ENCODE data around the gene ATAD3B. TPM values are rescaled to one million over a fixed set of nuclear protein-coding genes. Genes with fewer than 3 reads are reported as not detected.

ATAD3B gene
- total and polyA plus RNA-seq, 2 of the 13 experiments (the other 11 are each of a cell fraction or from before 2014, with no cell fraction given) = 9.6 to 31.1 TPM

DNA sequence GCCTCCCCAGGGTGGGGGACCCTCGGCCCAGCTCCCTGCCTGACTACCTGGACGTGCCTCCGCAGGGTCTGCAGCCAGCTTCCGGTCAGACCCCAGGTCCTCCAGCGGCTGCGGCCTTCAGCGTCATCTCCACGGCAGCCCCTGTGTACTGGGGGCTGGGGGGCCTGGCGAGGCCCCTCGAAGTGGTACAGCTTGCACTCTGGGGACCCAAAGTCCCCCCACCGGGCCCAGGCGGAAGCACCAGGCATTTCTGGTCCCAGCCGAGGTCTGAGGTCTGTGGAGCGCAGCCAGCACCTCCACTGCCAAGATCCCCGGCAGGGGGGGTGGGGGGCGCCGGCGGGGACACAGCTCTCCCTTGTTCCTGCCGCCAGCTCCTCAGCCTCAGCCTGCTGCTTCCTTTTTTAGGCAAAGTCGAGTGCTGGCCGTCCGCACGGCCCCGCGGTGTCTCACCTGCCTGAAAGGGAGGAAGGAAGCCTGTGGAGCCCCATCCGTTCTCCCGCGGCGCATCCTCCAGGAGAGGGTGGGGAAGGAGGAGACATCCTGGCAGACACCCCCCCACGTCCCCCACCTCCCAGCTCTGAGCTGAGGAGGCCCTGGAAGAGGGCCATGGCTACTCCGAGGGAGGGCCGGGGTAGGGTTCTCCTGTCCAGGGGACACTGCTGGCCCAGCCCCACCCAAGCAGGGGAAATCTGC lies 37.3 kb upstream of the ATAD3B start (continued):
- TF ChIP-seq, protein P1, sequence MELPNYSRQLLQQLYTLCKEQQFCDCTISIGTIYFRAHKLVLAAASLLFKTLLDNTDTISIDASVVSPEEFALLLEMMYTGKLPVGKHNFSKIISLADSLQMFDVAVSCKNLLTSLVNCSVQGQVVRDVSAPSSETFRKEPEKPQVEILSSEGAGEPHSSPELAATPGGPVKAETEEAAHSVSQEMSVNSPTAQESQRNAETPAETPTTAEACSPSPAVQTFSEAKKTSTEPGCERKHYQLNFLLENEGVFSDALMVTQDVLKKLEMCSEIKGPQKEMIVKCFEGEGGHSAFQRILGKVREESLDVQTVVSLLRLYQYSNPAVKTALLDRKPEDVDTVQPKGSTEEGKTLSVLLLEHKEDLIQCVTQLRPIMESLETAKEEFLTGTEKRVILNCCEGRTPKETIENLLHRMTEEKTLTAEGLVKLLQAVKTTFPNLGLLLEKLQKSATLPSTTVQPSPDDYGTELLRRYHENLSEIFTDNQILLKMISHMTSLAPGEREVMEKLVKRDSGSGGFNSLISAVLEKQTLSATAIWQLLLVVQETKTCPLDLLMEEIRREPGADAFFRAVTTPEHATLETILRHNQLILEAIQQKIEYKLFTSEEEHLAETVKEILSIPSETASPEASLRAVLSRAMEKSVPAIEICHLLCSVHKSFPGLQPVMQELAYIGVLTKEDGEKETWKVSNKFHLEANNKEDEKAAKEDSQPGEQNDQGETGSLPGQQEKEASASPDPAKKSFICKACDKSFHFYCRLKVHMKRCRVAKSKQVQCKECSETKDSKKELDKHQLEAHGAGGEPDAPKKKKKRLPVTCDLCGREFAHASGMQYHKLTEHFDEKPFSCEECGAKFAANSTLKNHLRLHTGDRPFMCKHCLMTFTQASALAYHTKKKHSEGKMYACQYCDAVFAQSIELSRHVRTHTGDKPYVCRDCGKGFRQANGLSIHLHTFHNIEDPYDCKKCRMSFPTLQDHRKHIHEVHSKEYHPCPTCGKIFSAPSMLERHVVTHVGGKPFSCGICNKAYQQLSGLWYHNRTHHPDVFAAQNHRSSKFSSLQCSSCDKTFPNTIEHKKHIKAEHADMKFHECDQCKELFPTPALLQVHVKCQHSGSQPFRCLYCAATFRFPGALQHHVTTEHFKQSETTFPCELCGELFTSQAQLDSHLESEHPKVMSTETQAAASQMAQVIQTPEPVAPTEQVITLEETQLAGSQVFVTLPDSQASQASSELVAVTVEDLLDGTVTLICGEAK (IDR thresholded peaks at IDR 0.05) = no peak
- TF ChIP-seq, protein P1 (CRISPR knock-in tag; IDR thresholded peaks at IDR 0.05) = no peak
- TF ChIP-seq, protein P2, sequence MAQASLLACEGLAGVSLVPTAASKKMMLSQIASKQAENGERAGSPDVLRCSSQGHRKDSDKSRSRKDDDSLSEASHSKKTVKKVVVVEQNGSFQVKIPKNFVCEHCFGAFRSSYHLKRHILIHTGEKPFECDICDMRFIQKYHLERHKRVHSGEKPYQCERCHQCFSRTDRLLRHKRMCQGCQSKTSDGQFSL (CRISPR knock-in tag; IDR thresholded peaks at IDR 0.05) = no peak; the same call in 1 of the 2 replicates
- TF ChIP-seq MIER3 (CRISPR knock-in tag; IDR thresholded peaks at IDR 0.05; ENCODE audit: borderline replicate concordance) = no peak
- TF ChIP-seq ZNF329 (CRISPR knock-in tag; IDR thresholded peaks at IDR 0.05; ENCODE audit: low read depth) = no peak
- TF ChIP-seq, protein P3, sequence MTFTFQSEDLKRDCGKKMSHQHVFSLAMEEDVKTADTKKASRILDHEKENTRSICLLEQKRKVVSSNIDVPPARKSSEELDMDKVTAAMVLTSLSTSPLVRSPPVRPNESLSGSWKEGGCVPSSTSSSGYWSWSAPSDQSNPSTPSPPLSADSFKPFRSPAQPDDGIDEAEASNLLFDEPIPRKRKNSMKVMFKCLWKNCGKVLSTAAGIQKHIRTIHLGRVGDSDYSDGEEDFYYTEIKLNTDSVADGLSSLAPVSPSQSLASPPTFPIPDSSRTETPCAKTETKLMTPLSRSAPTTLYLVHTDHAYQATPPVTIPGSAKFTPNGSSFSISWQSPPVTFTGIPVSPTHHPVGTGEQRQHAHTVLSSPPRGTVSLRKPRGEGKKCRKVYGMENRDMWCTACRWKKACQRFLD (CRISPR knock-in tag; IDR thresholded peaks at IDR 0.05; ENCODE audit: borderline replicate concordance) = no peak
- no peak for TF ChIP-seq NFATC3 (CRISPR knock-in tag; IDR thresholded peaks at IDR 0.05)
- TF ChIP-seq ZBTB7B (CRISPR knock-in tag; IDR thresholded peaks at IDR 0.05) = peak; percentile 46; the same call in 1 of the 2 replicates
- no peak for TF ChIP-seq SATB2 (CRISPR knock-in tag; IDR thresholded peaks at IDR 0.05)
- no peak for TF ChIP-seq TRIM24 (CRISPR knock-in tag; IDR thresholded peaks at IDR 0.05)
- no peak for TF ChIP-seq RELA (CRISPR knock-in tag; IDR thresholded peaks at IDR 0.05)
- TF ChIP-seq, protein P4, sequence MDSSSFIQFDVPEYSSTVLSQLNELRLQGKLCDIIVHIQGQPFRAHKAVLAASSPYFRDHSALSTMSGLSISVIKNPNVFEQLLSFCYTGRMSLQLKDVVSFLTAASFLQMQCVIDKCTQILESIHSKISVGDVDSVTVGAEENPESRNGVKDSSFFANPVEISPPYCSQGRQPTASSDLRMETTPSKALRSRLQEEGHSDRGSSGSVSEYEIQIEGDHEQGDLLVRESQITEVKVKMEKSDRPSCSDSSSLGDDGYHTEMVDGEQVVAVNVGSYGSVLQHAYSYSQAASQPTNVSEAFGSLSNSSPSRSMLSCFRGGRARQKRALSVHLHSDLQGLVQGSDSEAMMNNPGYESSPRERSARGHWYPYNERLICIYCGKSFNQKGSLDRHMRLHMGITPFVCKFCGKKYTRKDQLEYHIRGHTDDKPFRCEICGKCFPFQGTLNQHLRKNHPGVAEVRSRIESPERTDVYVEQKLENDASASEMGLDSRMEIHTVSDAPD (CRISPR knock-in tag; IDR thresholded peaks at IDR 0.05) = 0 out of 2 replicates have a peak, but pooled peaks have one; percentile 6
- TF ChIP-seq, protein P5, sequence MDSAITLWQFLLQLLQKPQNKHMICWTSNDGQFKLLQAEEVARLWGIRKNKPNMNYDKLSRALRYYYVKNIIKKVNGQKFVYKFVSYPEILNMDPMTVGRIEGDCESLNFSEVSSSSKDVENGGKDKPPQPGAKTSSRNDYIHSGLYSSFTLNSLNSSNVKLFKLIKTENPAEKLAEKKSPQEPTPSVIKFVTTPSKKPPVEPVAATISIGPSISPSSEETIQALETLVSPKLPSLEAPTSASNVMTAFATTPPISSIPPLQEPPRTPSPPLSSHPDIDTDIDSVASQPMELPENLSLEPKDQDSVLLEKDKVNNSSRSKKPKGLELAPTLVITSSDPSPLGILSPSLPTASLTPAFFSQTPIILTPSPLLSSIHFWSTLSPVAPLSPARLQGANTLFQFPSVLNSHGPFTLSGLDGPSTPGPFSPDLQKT (CRISPR knock-in tag; IDR thresholded peaks at IDR 0.05; ENCODE audit: borderline replicate concordance) = no peak
- peak; percentile 92 for TF ChIP-seq SRSF1 (optimal IDR thresholded peaks at IDR 0.05; ENCODE audit: low read depth, low read length)
- TF ChIP-seq TAF1 (CRISPR knock-in tag; IDR thresholded peaks at IDR 0.05) = no peak
- TF ChIP-seq MAZ (IDR thresholded peaks at IDR 0.05; ENCODE audit: borderline replicate concordance, low read depth, low read length) = no peak
- no peak for TF ChIP-seq MAZ (CRISPR knock-in tag; IDR thresholded peaks at IDR 0.05; ENCODE audit: low read depth)
